ENCODE data around the gene DEUP1.
"Not testable (repeated sequence)": the region's sequence is repeated elsewhere in the genome, so short reads cannot be mapped to it uniquely, and the experiment has no call there.

DEUP1 gene

GRCh38 chr11:93330446-93330984 lies at the start of gene DEUP1:
Gene DEUP1 (plus strand): TSS chr11:93330742. CDS start chr11:93332260, 1,518 bp downstream.
- no peaks in the 10 kb centered on the region for H3K36me3 ChIP-seq (ENCODE audit: control insufficient read depth, insufficient read depth, low read length)
- no peaks in the 10 kb centered on the region for H3K4me1 ChIP-seq (ENCODE audit: control insufficient read depth, insufficient read depth, low read length)
- no peak within 1 kb of the TSS for H3K27ac ChIP-seq (ENCODE audit: low read depth, low read length)
- no peak within 1 kb of the TSS for H3K9ac ChIP-seq (ENCODE audit: low read length)
- H3K27me3 ChIP-seq (ENCODE audit: control insufficient read depth, insufficient read depth, low read length), result peaks cover 2% of the 10 kb centered on the region
- H3K4me3 ChIP-seq (ENCODE audit: low read length), result peak within 1 kb of the TSS; percentile 6

- Histone ChIP-seq H3K4me1 (ENCODE audit: control insufficient read depth, insufficient read depth, low read length) (no peaks in the 10 kb centered on the region), H3K27ac (ENCODE audit: low read depth, low read length) (no peak overlapping the region), H3K27me3 (ENCODE audit: control insufficient read depth, insufficient read depth, low read length) (no peaks in the 10 kb centered on the region), H3K9ac (ENCODE audit: low read length) (no peak overlapping the region), H3K4me3 (ENCODE audit: low read length) (no peak overlapping the region), H3K36me3 (ENCODE audit: control insufficient read depth, insufficient read depth, low read length) (no peaks in the 10 kb centered on the region)
Measured at GRCh38 chr11:93285430-93285829, 45.1 kb upstream of the DEUP1 start.

- H3K4me1 ChIP-seq (ENCODE audit: control insufficient read depth, insufficient read depth, low read length), result no peaks in the 10 kb centered on the region
Measured at GRCh38 chr11:93287434-93287833, 43.1 kb upstream of the DEUP1 start.

GRCh38 chr11:93288079-93288478 lies 42.5 kb upstream of the DEUP1 start:
- Histone ChIP-seq H3K4me1 (ENCODE audit: control insufficient read depth, insufficient read depth, low read length) (no peaks in the 10 kb centered on the region), H3K36me3 (ENCODE audit: control insufficient read depth, insufficient read depth, low read length) (no peaks in the 10 kb centered on the region), H3K27ac (ENCODE audit: low read depth, low read length) (no peak overlapping the region), H3K9ac (ENCODE audit: low read length) (no peak overlapping the region), H3K27me3 (ENCODE audit: control insufficient read depth, insufficient read depth, low read length) (no peaks in the 10 kb centered on the region), H3K4me3 (ENCODE audit: low read length) (no peak overlapping the region)

More at GRCh38 chr11:93287434-93287833, 43.1 kb upstream of the DEUP1 start:
- no peaks in the 10 kb centered on the region for H3K27me3 ChIP-seq (ENCODE audit: control insufficient read depth, insufficient read depth, low read length)
- no peaks in the 10 kb centered on the region for H3K36me3 ChIP-seq (ENCODE audit: control insufficient read depth, insufficient read depth, low read length)
- H3K9ac ChIP-seq (ENCODE audit: low read length), result no peak overlapping the region
- no peak overlapping the region for H3K27ac ChIP-seq (ENCODE audit: low read depth, low read length)
- H3K4me3 ChIP-seq (ENCODE audit: low read length), result no peak overlapping the region

- Histone ChIP-seq H3K9ac (ENCODE audit: low read length) (no peak overlapping the region), H3K4me1 (ENCODE audit: control insufficient read depth, insufficient read depth, low read length) (no peaks in the 10 kb centered on the region), H3K4me3 (ENCODE audit: low read length) (no peak overlapping the region), H3K36me3 (ENCODE audit: control insufficient read depth, insufficient read depth, low read length) (no peaks in the 10 kb centered on the region), H3K27ac (ENCODE audit: low read depth, low read length) (no peak overlapping the region), H3K27me3 (ENCODE audit: control insufficient read depth, insufficient read depth, low read length) (no peaks in the 10 kb centered on the region)
Measured at GRCh38 chr11:93288767-93289166, 41.8 kb upstream of the DEUP1 start.

- Histone ChIP-seq H3K9ac (ENCODE audit: low read length) (no peak overlapping the region), H3K4me3 (ENCODE audit: low read length) (no peak overlapping the region), H3K27me3 (ENCODE audit: control insufficient read depth, insufficient read depth, low read length) (no peaks in the 10 kb centered on the region), H3K27ac (ENCODE audit: low read depth, low read length) (no peak overlapping the region), H3K36me3 (ENCODE audit: control insufficient read depth, insufficient read depth, low read length) (no peaks in the 10 kb centered on the region), H3K4me1 (ENCODE audit: control insufficient read depth, insufficient read depth, low read length) (no peaks in the 10 kb centered on the region)
Measured at GRCh38 chr11:93289782-93290463, 40.6 kb upstream of the DEUP1 start.

GRCh38 chr11:93291110-93291509 lies 39.4 kb upstream of the DEUP1 start:
- Histone ChIP-seq H3K27ac (ENCODE audit: low read depth, low read length) (no peak overlapping the region), H3K27me3 (ENCODE audit: control insufficient read depth, insufficient read depth, low read length) (no peaks in the 10 kb centered on the region), H3K4me3 (ENCODE audit: low read length) (no peak overlapping the region), H3K4me1 (ENCODE audit: control insufficient read depth, insufficient read depth, low read length) (no peaks in the 10 kb centered on the region), H3K36me3 (ENCODE audit: control insufficient read depth, insufficient read depth, low read length) (no peaks in the 10 kb centered on the region), H3K9ac (ENCODE audit: low read length) (no peak overlapping the region)

- H3K4me3 ChIP-seq (ENCODE audit: low read length), result no peak overlapping the region
- no peaks in the 10 kb centered on the region for H3K36me3 ChIP-seq (ENCODE audit: control insufficient read depth, insufficient read depth, low read length)
- no peaks in the 10 kb centered on the region for H3K4me1 ChIP-seq (ENCODE audit: control insufficient read depth, insufficient read depth, low read length)
- H3K9ac ChIP-seq (ENCODE audit: low read length), result no peak overlapping the region
- H3K27me3 ChIP-seq (ENCODE audit: control insufficient read depth, insufficient read depth, low read length), result no peaks in the 10 kb centered on the region
- H3K27ac ChIP-seq (ENCODE audit: low read depth, low read length), result no peak overlapping the region
Measured at GRCh38 chr11:93291898-93292297, 38.6 kb upstream of the DEUP1 start.

GRCh38 chr11:93295921-93296575 lies 34.5 kb upstream of the DEUP1 start:
- H3K4me3 ChIP-seq (ENCODE audit: low read length), result no peak overlapping the region
- no peak overlapping the region for H3K9ac ChIP-seq (ENCODE audit: low read length)
- H3K27me3 ChIP-seq (ENCODE audit: control insufficient read depth, insufficient read depth, low read length), result no peaks in the 10 kb centered on the region
- no peak overlapping the region for H3K27ac ChIP-seq (ENCODE audit: low read depth, low read length)
- no peaks in the 10 kb centered on the region for H3K4me1 ChIP-seq (ENCODE audit: control insufficient read depth, insufficient read depth, low read length)
- H3K36me3 ChIP-seq (ENCODE audit: control insufficient read depth, insufficient read depth, low read length), result no peaks in the 10 kb centered on the region

GRCh38 chr11:93303689-93304088 lies 26.9 kb upstream of the DEUP1 start:
- Histone ChIP-seq H3K9ac (ENCODE audit: low read length) (no peak overlapping the region), H3K4me3 (ENCODE audit: low read length) (no peak overlapping the region), H3K4me1 (ENCODE audit: control insufficient read depth, insufficient read depth, low read length) (no peaks in the 10 kb centered on the region), H3K27ac (ENCODE audit: low read depth, low read length) (no peak overlapping the region), H3K36me3 (ENCODE audit: control insufficient read depth, insufficient read depth, low read length) (no peaks in the 10 kb centered on the region), H3K27me3 (ENCODE audit: control insufficient read depth, insufficient read depth, low read length) (no peaks in the 10 kb centered on the region)

- not testable (repeated sequence) for H3K36me3 ChIP-seq (ENCODE audit: control insufficient read depth, insufficient read depth, low read length); H3K4me3 ChIP-seq (ENCODE audit: low read length); H3K27ac ChIP-seq (ENCODE audit: low read depth, low read length); H3K4me1 ChIP-seq (ENCODE audit: control insufficient read depth, insufficient read depth, low read length); H3K9ac ChIP-seq (ENCODE audit: low read length); H3K27me3 ChIP-seq (ENCODE audit: control insufficient read depth, insufficient read depth, low read length)
Measured at GRCh38 chr11:93314399-93314798, 16.1 kb upstream of the DEUP1 start.

- H3K27me3 ChIP-seq (ENCODE audit: control insufficient read depth, insufficient read depth, low read length), result no peaks in the 10 kb centered on the region
- no peak overlapping the region for H3K27ac ChIP-seq (ENCODE audit: low read depth, low read length)
- H3K4me1 ChIP-seq (ENCODE audit: control insufficient read depth, insufficient read depth, low read length), result no peaks in the 10 kb centered on the region
- H3K36me3 ChIP-seq (ENCODE audit: control insufficient read depth, insufficient read depth, low read length), result no peaks in the 10 kb centered on the region
- H3K9ac ChIP-seq (ENCODE audit: low read length), result no peak overlapping the region
- no peak overlapping the region for H3K4me3 ChIP-seq (ENCODE audit: low read length)
Measured at GRCh38 chr11:93319224-93319839, 11.2 kb upstream of the DEUP1 start.
